Esophagus muscularis mucosa (tissue), 4 donors: ENCODE results near the gene MCM9.

Experiments
- CTCF ChIP-seq, 3 experiments: fragments of 200-600 bp in 2 of 3; fragments of 450-650 bp in 1 of 3; sonication (generic) in 2 of 3; IDR thresholded peaks; one replicate each; pipeline ENCODE4 v1.5.1; 2017 to 2019; ENCODE audit warnings: antibody characterized with exemption in 3 of 3, mild to moderate bottlenecking in 2 of 3, moderate library complexity in 1 of 3
- EP300 ChIP-seq: sonication (generic); formaldehyde crosslinking; IDR thresholded peaks from one replicate; pipeline ENCODE4 v1.6.1; 2017; ENCODE audit warnings: antibody characterized with exemption
- POLR2AphosphoS5 ChIP-seq, 2 donors: sonication (generic); formaldehyde crosslinking; IDR thresholded peaks; one replicate each; pipeline ENCODE4 v1.6.1; 2017; ENCODE audit warnings: antibody characterized with exemption in 2 of 2

- TF ChIP-seq CTCF (IDR thresholded peaks at IDR 0.05) (no peak), EP300 (no peak), POLR2AphosphoS5 (IDR thresholded peaks at IDR 0.05) (no peak)
Measured at GRCh38 chr6:118770112-118770788, 164.7 kb downstream of the MCM9 start.
